ENCODE measurements around the gene FARS2.

Gene FARS2

GRCh38 chr6:5475779-5476178 lies 214.5 kb downstream of the FARS2 start:
- TF ChIP-seq, protein P1, sequence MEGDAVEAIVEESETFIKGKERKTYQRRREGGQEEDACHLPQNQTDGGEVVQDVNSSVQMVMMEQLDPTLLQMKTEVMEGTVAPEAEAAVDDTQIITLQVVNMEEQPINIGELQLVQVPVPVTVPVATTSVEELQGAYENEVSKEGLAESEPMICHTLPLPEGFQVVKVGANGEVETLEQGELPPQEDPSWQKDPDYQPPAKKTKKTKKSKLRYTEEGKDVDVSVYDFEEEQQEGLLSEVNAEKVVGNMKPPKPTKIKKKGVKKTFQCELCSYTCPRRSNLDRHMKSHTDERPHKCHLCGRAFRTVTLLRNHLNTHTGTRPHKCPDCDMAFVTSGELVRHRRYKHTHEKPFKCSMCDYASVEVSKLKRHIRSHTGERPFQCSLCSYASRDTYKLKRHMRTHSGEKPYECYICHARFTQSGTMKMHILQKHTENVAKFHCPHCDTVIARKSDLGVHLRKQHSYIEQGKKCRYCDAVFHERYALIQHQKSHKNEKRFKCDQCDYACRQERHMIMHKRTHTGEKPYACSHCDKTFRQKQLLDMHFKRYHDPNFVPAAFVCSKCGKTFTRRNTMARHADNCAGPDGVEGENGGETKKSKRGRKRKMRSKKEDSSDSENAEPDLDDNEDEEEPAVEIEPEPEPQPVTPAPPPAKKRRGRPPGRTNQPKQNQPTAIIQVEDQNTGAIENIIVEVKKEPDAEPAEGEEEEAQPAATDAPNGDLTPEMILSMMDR (IDR thresholded peaks at IDR 0.05; ENCODE audit: borderline replicate concordance, insufficient read depth, low read depth, low read length): no peak

GRCh38 chr6:5478380-5478779 lies 217.1 kb downstream of the FARS2 start:
- no peak overlapping the region for H3K4me3 ChIP-seq (ENCODE audit: low read depth, low read length)
- TF ChIP-seq, protein P1 (IDR thresholded peaks at IDR 0.05; ENCODE audit: borderline replicate concordance, insufficient read depth, low read depth, low read length): no peak

More at GRCh38 chr6:5475779-5476178, 214.5 kb downstream of the FARS2 start:
- H3K4me3 ChIP-seq (ENCODE audit: low read depth, low read length): no peak overlapping the region

GRCh38 chr6:5481033-5481432 lies 219.7 kb downstream of the FARS2 start:
- TF ChIP-seq, protein P1 (IDR thresholded peaks at IDR 0.05; ENCODE audit: borderline replicate concordance, insufficient read depth, low read depth, low read length): no peak
- no peak overlapping the region for H3K4me3 ChIP-seq (ENCODE audit: low read depth, low read length)

DNA sequence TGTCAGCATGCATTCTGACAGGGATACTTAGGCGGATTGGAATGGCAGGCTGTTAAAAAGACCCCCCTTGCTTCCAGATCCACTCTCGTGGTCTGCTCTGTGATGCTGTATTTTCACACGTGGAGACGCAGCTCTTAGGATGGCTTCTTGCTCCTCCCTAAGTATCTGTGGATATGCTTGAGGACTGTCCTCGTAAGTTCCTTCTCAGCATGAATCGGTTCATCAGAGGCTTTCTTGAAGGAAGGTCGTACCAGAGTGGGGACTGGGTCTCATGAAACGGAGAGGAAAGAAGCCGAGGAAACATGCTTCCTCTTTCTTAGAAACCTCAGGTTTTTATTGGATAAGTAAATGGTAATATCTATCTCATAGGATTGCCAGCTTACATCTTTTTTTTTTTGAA lies 220.4 kb downstream of the FARS2 start:
- no peak overlapping the region for H3K4me3 ChIP-seq (ENCODE audit: low read depth, low read length)
- TF ChIP-seq, protein P1 (IDR thresholded peaks at IDR 0.05; ENCODE audit: borderline replicate concordance, insufficient read depth, low read depth, low read length): no peak

- TF ChIP-seq, protein P1 (IDR thresholded peaks at IDR 0.05; ENCODE audit: borderline replicate concordance, insufficient read depth, low read depth, low read length): no peak
- no peak overlapping the region for H3K4me3 ChIP-seq (ENCODE audit: low read depth, low read length)
Measured at GRCh38 chr6:5482619-5483018, 221.3 kb downstream of the FARS2 start.

GRCh38 chr6:5484692-5485091 lies 223.4 kb downstream of the FARS2 start:
- TF ChIP-seq, protein P1 (IDR thresholded peaks at IDR 0.05; ENCODE audit: borderline replicate concordance, insufficient read depth, low read depth, low read length): no peak
- no peak overlapping the region for H3K4me3 ChIP-seq (ENCODE audit: low read depth, low read length)

DNA sequence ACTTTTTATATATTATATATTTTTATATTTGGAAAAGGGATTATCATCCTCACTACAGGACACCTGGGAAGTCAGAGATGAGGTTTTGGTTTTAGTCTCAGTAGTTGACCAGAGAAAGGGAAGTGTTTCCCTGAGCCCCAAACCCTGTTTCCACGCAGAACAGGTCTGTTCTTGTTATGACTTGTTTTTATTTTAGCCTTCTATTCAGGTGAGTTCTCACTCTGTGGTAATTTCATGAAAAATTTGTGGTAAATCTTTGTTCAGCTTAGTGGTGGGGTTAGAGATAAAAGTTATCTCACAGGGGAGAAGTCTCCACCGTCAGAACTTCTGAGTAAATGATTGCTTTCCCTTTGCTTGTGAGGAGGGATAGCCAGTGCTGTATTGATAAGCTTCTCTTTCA lies 224.9 kb downstream of the FARS2 start:
- TF ChIP-seq, protein P1 (IDR thresholded peaks at IDR 0.05; ENCODE audit: borderline replicate concordance, insufficient read depth, low read depth, low read length): no peak
- H3K4me3 ChIP-seq (ENCODE audit: low read depth, low read length): no peak overlapping the region
